ENCODE measurements around the gene STX3.
"Not testable (repeated sequence)": the region's sequence is repeated elsewhere in the genome, so short reads cannot be mapped to it uniquely, and the experiment has no call there.

STX3 gene

GRCh38 chr11:59794417-59794816 is 39.2 kb downstream of the STX3 start:
- DNase-seq: no peak

- no peak for DNase-seq
Measured at GRCh38 chr11:59800390-59801025, 45.3 kb downstream of the STX3 start.

GRCh38 chr11:59801160-59801706 is 46.1 kb downstream of the STX3 start:
- DNase-seq: peak; percentile 38

DNA sequence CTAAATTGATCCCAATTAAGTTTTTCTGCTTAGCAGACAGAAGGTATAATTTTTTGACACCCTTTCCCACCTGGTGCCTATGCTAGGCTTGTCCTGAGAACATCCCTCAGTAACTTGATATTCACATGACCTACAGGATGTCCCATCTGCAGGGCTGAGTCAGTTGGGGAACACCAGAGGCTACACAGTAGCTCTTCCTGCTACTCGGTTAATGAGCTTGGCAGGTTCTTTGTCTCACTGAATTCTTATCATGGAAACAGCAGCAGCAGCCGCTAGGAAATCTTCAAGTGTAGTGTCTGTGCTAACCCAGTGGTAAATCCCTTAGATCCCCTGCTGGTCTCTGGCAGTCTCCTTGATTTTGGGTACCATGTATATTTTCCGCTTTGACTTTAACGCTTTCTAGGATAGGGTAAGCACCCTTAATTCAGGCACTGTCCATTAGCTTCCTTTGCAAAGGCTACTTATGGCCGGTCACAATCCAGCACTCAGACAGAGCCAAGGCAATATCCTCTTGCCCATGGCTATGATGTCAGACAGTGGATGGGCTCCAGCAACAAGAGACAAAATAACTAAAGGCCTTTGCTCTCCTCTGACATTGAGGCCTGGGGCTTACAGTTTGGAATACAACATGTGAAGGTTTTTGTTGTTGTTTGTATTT is 46.9 kb downstream of the STX3 start:
- no peak for DNase-seq

GRCh38 chr11:59802639-59803176 is 47.5 kb downstream of the STX3 start:
- peak; percentile 35 for DNase-seq

DNA sequence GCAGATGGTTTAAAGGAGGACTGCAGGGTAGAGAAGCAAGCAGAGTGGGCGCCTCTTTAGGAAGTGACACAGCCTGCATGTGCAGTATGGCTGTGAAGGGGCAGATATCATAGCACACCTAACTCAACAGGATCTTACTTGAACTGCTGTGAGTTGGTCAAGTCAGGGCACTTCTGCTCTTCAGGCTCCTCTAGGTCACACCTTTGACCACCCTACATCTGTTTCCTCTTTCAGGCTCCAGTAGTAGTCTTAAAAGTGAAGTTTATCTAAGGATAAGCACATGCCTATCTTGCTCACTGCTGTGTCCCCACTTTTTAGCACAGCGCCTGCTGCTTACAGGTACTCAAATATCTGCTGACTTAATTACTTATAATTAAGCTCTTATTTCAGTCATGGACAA is 48.9 kb downstream of the STX3 start:
- DNase-seq: no peak

DNA sequence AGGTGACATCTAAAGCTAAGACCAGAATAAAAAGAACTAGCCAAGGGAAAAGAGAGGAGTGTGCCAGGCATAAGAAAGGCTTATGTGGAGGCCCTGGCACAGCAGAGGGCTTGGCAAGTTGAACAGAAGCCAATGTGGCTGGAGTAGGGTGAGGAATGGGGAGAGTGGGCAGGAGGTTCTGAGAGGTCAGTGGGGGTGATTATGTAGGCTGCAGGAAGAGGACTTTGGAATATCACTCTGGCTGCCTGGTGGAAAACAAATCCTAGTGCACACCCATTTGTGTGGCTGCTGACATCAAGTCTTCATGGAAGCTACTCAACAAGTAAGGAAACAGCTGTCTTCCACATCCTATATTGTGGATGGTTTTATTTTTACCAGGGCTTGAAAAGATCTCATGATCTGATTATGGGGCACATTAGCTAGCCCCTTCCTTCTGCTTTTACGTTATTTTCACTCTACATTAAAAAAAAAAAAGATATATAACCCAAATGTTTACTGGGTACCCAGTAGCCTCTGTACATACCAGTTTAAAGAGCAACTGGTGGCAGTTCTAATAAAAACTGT is 52.0 kb downstream of the STX3 start:
- DNase-seq: no peak

DNA sequence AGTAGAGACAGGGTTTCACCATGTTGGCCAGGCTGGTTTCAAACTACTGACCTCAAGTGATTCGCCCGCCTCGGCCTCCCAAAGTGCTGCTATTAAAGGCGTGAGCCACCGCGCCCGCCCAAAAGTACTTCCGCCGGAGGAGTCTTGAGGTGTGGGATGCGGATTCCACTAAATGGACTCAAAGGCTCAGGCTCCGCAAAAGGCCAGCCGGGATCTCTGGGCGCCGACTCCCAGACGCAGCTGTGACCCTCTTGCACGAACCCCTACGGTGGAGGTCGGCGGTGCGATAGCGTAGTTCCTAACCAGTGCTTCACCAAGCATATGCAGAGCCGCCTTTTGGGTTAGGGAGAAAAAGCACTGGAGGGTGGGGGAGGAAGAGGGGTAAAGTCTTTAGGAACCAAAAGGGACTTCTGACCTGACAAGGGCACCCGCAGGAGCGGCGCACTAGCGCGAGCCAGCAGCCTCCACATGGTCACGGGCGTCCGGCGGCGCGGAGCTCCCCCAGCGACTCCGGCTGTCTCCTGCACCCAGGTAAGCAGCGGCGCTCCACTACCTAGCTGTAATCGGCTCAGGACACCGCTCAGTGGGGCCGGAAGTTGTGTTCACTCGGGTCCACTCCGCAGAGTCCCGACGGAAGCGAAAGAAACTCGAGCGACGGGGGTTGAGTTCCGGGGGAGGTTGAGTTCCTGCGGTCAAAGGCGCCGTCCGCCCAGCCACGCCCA is 55.2 kb downstream of the STX3 start, which contains the start of gene MRPL16:
Gene MRPL16 (minus strand): TSS at position 590 of the 722 bp plus-strand sequence. CDS start 120 bp downstream, at position 470.
- peak; percentile 71 for DNase-seq

- DNase-seq: no peak
Measured at GRCh38 chr11:59810911-59811259, 55.7 kb downstream of the STX3 start.

GRCh38 chr11:59812220-59812619 is 57.0 kb downstream of the STX3 start:
- DNase-seq: no peak

DNA sequence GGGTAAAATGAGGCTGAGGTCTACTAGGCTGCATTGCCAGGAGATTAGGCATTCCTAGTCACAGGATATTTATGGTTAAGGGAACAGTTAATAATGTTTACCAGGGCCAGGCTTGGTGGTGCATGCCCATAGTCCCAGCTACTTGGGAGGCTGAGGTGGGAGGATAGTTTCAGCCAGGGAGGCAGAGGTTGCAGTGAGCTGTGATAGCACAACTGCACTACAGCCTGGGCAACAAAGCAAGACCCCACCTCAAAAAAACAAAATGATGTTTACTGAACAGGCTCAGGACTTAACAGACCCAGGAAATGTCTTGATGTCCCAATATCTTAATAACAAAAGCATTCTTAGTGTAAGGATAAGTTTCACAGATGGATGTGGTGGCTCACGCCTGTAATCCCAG is 58.2 kb downstream of the STX3 start:
- no peak for DNase-seq

DNA sequence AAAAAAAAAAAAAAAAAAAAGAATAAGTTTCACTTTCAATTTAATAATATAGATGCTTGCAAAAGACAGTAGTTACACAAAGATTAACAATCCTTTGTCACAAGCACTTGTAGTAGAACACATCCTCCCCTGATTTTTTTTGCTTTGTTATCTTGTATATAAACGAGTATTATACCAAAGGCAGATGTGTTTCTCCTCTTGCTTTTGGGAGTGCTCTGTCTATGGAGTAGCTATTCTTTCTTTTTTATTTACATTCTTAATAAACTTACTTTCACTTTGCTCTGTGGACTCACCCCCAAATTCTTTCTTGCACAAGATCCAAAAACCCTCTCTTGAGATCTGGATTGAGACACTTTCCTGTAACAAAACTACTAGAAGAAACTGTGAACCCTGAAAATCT is 58.8 kb downstream of the STX3 start:
- no peak for DNase-seq

GRCh38 chr11:59815754-59816153 is 60.6 kb downstream of the STX3 start:
- DNase-seq: no peak

DNA sequence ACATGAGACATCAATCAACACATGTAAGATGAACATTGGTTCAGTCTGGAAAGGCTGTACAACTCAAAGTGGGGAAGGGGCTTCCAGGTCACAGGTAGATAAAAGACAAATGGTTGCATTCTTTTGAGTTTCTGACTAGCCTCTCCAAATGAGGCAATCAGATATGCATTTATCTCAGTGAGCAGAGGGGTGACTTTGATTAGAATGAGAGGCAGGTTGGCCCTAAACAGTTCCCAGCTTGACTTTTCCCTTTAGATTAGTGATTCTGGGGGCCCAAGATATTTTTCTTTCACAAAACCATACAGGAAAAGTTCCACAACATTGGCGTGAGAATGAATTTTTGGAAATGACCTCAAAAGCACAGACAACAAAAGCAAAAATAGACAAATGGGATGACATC is 61.3 kb downstream of the STX3 start:
- not testable (repeated sequence) for DNase-seq

DNA sequence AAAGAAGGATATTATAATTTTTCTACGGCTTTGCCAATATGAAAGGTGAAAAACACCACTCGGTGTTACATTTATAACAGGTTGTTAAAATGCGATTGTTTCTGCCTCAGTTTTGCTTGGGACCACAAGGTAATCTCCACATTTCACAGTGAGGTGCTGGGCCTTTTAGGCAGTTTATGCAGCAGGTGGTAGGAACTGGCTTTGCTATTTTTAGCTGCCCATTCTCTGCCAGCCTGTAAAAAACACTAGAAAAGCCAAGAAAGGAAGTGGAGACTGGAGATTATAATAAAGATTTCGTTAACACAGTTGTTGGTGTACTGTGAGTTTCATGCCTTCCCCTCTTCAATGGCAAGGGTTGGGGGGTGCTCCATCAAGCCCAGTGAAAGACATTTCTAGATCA is 63.4 kb downstream of the STX3 start:
- no peak for DNase-seq

DNA sequence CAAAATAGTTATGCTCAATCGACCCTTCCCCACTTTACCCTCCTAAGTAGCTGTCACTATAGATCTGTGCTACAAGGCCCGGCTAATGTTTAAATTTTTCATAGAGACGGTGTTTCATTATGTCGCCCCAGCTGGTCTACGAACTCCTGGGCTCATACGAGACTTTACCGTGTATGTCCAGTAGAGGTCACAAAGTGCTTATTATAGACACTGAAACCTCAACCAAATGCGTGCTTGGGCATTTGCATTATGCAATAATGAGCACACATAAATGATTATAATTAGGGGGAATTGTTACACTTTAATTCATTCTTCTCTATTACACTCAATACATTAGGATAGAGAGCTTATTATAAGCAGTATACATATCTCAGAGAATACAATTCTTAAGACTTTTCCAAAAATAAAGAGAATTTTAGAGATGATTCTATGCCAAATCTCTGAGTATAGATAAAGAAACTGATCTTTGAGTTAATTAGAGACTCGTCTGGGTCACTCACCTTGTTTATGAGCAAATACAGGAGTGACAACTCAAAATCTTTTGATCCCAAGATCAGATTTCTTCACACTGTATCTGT is 67.9 kb downstream of the STX3 start:
- DNase-seq: peak; percentile 32

GRCh38 chr11:59829358-59829757 is 74.2 kb downstream of the STX3 start:
- DNase-seq: no peak

DNA sequence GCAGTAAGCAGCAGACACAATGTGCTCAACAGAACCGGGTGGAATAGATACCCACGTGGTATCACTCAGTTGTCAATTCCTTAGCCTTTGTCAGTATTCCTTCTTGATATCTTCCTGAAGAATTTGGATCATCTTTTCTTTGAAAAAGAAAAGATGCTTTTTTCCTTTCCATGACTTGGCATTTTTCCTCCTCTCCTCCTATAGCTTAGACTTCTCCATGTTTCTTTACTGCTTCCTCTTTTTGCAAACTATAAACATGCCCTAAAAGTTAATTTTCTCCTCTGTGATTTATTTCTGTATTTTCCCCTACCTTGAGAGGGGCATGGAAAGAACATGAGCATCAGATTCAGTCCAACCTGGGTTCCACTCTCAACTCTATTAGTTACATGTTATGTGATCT is 78.4 kb downstream of the STX3 start:
- no peak for DNase-seq

- DNase-seq: no peak
Measured at GRCh38 chr11:59839615-59840014, 84.4 kb downstream of the STX3 start.

- no peak for DNase-seq
Measured at GRCh38 chr11:59841514-59841913, 86.3 kb downstream of the STX3 start.

GRCh38 chr11:59842316-59842715 is 87.1 kb downstream of the STX3 start:
- no peak for DNase-seq

DNA sequence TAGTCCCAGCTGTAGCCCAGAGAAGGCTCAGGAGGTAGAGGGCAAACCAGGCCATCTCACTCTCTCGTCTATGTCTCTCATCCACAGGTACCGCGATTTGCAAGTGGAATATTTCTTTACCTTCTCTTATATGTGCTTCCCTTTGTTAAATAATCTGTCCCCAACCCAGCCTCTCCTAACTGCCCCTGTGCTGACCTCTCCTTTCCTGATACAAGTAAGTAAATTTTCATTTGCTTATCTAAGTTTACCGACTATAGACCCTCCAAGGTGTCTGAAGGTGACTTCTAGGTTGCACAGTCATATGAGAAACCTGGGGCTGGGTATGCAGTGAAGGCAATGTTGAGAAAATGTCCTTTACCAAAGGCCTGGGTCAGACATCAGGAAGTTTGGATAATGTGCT is 90.2 kb downstream of the STX3 start, which contains the start of gene CBLIF:
Gene CBLIF (minus strand): TSS at position 101 of the 400 bp plus-strand sequence. CDS start 46 bp downstream, at position 55.
- DNase-seq: no peak

DNA sequence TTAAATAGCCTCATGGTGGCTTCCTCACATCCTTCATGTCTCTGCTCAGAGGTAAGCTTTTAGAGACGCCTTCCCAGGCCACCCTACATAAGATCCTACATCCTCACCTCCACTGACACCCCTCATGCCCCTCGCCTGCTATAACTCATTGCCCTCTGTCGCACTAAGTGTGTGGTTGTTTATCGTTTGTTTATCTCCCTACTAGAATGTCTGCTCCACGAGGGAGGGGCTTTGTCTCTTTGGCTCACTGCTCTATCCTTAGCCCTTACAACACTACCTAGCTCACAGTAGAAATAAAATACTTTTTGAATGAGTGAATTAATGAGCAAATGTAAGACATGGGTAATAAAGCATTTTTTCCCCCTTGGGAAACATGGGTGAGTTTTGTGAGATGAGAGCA is 91.4 kb downstream of the STX3 start:
- DNase-seq: no peak
